ENCODE results near the gene FOXC1.

DNA sequence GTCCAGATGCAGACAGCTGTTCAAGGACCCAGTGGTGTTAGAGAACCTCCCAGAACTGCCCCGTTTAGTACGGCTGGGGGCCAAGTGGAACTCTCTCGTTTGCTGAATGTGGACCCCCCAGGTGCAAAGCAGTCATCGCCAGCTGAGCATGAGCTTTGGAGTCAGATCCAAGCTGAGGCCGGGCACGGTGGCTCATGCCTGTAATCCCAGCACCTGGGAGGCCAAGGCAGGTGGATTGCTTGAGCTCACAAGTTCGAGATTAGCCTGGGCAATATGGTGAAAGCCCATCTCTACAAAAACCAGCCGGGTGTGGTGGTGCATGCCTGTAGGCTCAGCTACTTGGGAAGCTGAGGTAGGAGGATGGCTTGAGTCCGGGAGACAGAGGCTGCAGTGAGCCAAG is 29.7 kb downstream of the FOXC1 start:
- no peak for TF ChIP-seq TAF1 (IDR thresholded peaks at IDR 0.05; ENCODE audit: low read depth, low read length)
- TF ChIP-seq POLR2AphosphoS5 (IDR thresholded peaks at IDR 0.05; ENCODE audit: low read depth, low read length): no peak

Measured in GM12891 (cell line).